Stomach (tissue), 9 donors: ENCODE data around the gene FRMPD2. TPM values are rescaled to one million over a fixed set of nuclear protein-coding genes. Genes with fewer than 3 reads are reported as not detected.

Experiments used
- DNase-seq, 2 donors: peaks; one replicate each; pipeline versions ENCODE4 v3.0.0 to v3.0.0-alpha.2; 2013 to 2019
- H3K27ac ChIP-seq, 5 donors: fragments of 200-600 bp in 4 of 5; sonication (generic) in 4 of 5; one replicate each; pipeline ENCODE4 v1.5.1; 2013 to 2019; ENCODE audit warnings: mild to moderate bottlenecking in 1 of 5, moderate library complexity in 1 of 5
- H3K27me3 ChIP-seq, 3 donors: fragments of 200-600 bp; sonication (generic); one replicate each; pipeline ENCODE4 v1.5.1; 2017 to 2019; ENCODE audit warnings: mixed run types in 1 of 3
- H3K36me3 ChIP-seq, 4 donors: fragments of 200-600 bp; sonication (generic); 1 replicate in 3 of 4; 2 replicates in 1 of 4; pipeline ENCODE4 v1.5.1; 2016 to 2019
- H3K4me1 ChIP-seq, 4 donors: fragments of 200-600 bp; sonication (generic); one replicate each; pipeline ENCODE4 v1.5.1; 2016 to 2019
- H3K4me3 ChIP-seq, 4 donors: fragments of 200-600 bp; sonication (generic) in 3 of 4; one replicate each; pipeline ENCODE4 v1.5.1; 2016 to 2019; ENCODE audit warnings: mild to moderate bottlenecking in 1 of 4
- H3K9me3 ChIP-seq, 4 donors: fragments of 200-600 bp; sonication (generic); one replicate each; pipeline ENCODE4 v1.5.1; 2016 to 2019
- CTCF ChIP-seq, 7 experiments: fragments of 450-650 bp in 4 of 7; fragments of 200-600 bp in 3 of 7; sonication (generic) in 3 of 7; IDR thresholded peaks; one replicate each; pipeline ENCODE4 v1.5.1; 2016 to 2019; ENCODE audit warnings: antibody characterized with exemption in 7 of 7, control low read depth in 2 of 7, mild to moderate bottlenecking in 1 of 7
- EP300 ChIP-seq: sonication (generic); formaldehyde crosslinking; IDR thresholded peaks from one replicate; pipeline ENCODE4 v1.6.1; 2017; ENCODE audit warnings: antibody characterized with exemption
- POLR2A ChIP-seq, 4 donors: fragments of 450-650 bp; IDR thresholded peaks; one replicate each; pipeline ENCODE4 v1.6.1; 2016; ENCODE audit warnings: antibody characterized with exemption in 4 of 4, control low read depth in 2 of 4, mild to moderate bottlenecking in 1 of 4, moderate library complexity in 1 of 4
- POLR2AphosphoS5 ChIP-seq, 3 donors: sonication (generic); formaldehyde crosslinking; IDR thresholded peaks; one replicate each; pipeline ENCODE4 v1.6.1; 2016; ENCODE audit warnings: antibody characterized with exemption in 3 of 3
- WGBS, 5 donors: extraction: QIAGEN DNeasy Blood & Tissue Kit in 3 of 5; methylation state at CpG; one replicate each; pipeline versions ENCODE4 v1.1.5 to v1.1.7; 2013 to 2018; 5-methylcytosine and 5-hydroxymethylcytosine counted together
- intact Hi-C: fragments of 100-400 bp; cut with DNase I; formaldehyde crosslinking; loops from one replicate; pipeline ENCODE4 v1.15.1; 2023; ENCODE audit warnings: low total_unique reads
- polyA plus RNA-seq, 3 donors: library from polyadenylated mRNA; stranded (reverse); fragments of 200-250 nt; gene quantifications; one replicate each; pipeline ENCODE4 v1.2.3, GENCODE V29; 2013
- total RNA-seq, 5 donors: library from RNA; depleted of rRNA; stranded (reverse); fragments of >200 nt; gene quantifications; one replicate each; pipeline versions ENCODE4 v1.1.0 to v1.2.3, GENCODE V29; 2014 to 2016
- donor health status: healthy with polysubstance abuse.
- donor health status: Bipolar disorder and iron deficiency.
- donor health status: healthy.

Gene FRMPD2
- total and polyA plus RNA-seq, 8 donors, result under 0.01 to 0.15 (median 0.03) TPM; not detected in 4

- TF ChIP-seq EP300, result no peak
- TF ChIP-seq CTCF (IDR thresholded peaks at IDR 0.05), result no peak
- no peak for TF ChIP-seq POLR2AphosphoS5 (IDR thresholded peaks at IDR 0.05)
- TF ChIP-seq POLR2A (IDR thresholded peaks at IDR 0.05), result no peak
- Histone ChIP-seq H3K4me3 (no peak overlapping the region), H3K27ac (no peak overlapping the region), H3K9me3 (no peaks in the 10 kb centered on the region), H3K36me3 (no peaks in the 10 kb centered on the region), H3K27me3 (peaks cover 0 to 4% (median 0%) of the 10 kb centered on the region in 3 donors), H3K4me1 (no peaks in the 10 kb centered on the region)
- WGBS, 5 donors, result 78 to 90% (median 84%) methylated on average over 6 of the region's 6 CpGs
- intact Hi-C loops, result no loop called here
- no peak for DNase-seq
Observed at GRCh38 chr10:48236199-48236621, 38.3 kb downstream of the FRMPD2 start.

DNA sequence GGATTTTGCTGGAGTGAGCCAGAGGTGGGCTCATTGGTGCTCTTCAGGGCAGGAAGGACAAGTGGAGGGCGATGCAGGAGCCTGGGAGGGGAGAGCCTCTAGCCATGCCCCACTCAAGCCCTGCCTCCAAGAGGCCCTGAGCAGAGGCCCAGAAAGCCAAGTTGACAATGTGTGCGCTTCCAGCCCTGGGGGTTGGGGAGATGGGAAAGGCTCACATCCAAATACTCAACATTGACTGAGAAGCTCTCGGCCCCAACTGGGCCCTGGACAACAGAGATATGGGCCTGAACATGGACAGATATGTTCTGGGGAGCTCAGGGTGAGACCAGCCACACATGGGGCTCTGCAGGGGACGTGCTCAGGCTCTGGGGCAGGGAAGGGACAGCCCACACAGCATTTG is 39.0 kb downstream of the FRMPD2 start:
- no peak for TF ChIP-seq POLR2A (IDR thresholded peaks at IDR 0.05)
- TF ChIP-seq CTCF (IDR thresholded peaks at IDR 0.05), result no peak
- TF ChIP-seq POLR2AphosphoS5 (IDR thresholded peaks at IDR 0.05), result no peak
- no peak for TF ChIP-seq EP300
- no peak for DNase-seq
- intact Hi-C loops, result no loop called here
- H3K27me3 ChIP-seq, result peaks cover 0 to 4% (median 0%) of the 10 kb centered on the region in 3 donors
- H3K4me1 ChIP-seq, result no peaks in the 10 kb centered on the region
- 78 to 91% (median 84%) methylated on average over 4 of the region's 4 CpGs for WGBS, 5 donors
- H3K36me3 ChIP-seq, result no peaks in the 10 kb centered on the region
- H3K27ac ChIP-seq, result no peak overlapping the region
- no peak overlapping the region for H3K4me3 ChIP-seq
- H3K9me3 ChIP-seq, result no peaks in the 10 kb centered on the region

- 68 to 89% (median 83%) methylated on average over 4 of the region's 4 CpGs for WGBS, 5 donors
- TF ChIP-seq POLR2A (IDR thresholded peaks at IDR 0.05), result no peak
- intact Hi-C loops, result no loop called here
Observed at GRCh38 chr10:48234787-48235186, 39.7 kb downstream of the FRMPD2 start.

GRCh38 chr10:48234295-48234694 is 40.2 kb downstream of the FRMPD2 start:
- 27 to 38% (median 36%) methylated on average over 1 of the region's 1 CpG for WGBS, 5 donors
- Histone ChIP-seq H3K4me1 (no peaks in the 10 kb centered on the region), H3K27me3 (peaks cover 0 to 4% (median 0%) of the 10 kb centered on the region in 3 donors), H3K27ac (no peak overlapping the region), H3K36me3 (no peaks in the 10 kb centered on the region), H3K9me3 (no peaks in the 10 kb centered on the region), H3K4me3 (no peak overlapping the region)
- DNase-seq, result no peak
- intact Hi-C loops, result no loop called here
- no peak for TF ChIP-seq POLR2A (IDR thresholded peaks at IDR 0.05)
- no peak for TF ChIP-seq CTCF (IDR thresholded peaks at IDR 0.05)
- no peak for TF ChIP-seq POLR2AphosphoS5 (IDR thresholded peaks at IDR 0.05)
- no peak for TF ChIP-seq EP300

More at GRCh38 chr10:48234787-48235186, 39.7 kb downstream of the FRMPD2 start:
- Histone ChIP-seq H3K4me3 (no peak overlapping the region), H3K36me3 (no peaks in the 10 kb centered on the region), H3K27ac (no peak overlapping the region), H3K4me1 (no peaks in the 10 kb centered on the region), H3K9me3 (no peaks in the 10 kb centered on the region), H3K27me3 (peaks cover 0 to 4% (median 0%) of the 10 kb centered on the region in 3 donors)
- no peak for DNase-seq

DNA sequence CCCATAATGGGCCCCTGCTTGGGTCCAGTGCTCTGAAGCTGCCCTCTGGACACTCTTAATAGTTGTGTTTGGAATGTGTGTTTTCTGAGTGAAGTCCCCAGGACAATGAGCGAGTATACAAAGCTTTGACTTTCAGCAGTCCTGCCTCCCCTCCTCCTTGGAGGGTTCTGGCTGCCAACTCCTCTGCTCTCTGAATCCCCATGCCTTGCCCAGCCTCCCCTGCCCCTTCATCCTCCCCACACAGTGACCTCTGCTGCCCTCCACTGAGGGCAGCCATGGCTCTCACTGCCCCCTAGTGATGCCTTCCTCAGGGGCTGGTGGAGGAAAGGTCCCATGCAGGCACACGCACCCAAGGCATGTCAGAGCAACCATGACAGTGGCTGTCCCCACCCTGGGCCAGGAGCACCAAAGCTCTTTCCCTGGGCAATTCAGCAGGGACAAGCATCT is 40.9 kb downstream of the FRMPD2 start:
- DNase-seq, result no peak
- Histone ChIP-seq H3K4me3 (no peak overlapping the region), H3K9me3 (no peaks in the 10 kb centered on the region), H3K27me3 (peaks cover 0 to 4% (median 0%) of the 10 kb centered on the region in 3 donors), H3K27ac (no peak overlapping the region), H3K36me3 (no peaks in the 10 kb centered on the region), H3K4me1 (no peaks in the 10 kb centered on the region)
- 65 to 95% (median 92%) methylated on average over 2 of the region's 2 CpGs for WGBS, 5 donors
- TF ChIP-seq CTCF (IDR thresholded peaks at IDR 0.05), result no peak
- no peak for TF ChIP-seq POLR2A (IDR thresholded peaks at IDR 0.05)
- no peak for TF ChIP-seq POLR2AphosphoS5 (IDR thresholded peaks at IDR 0.05)
- TF ChIP-seq EP300, result no peak
- intact Hi-C loops, result no loop called here
